ENCODE results near the gene RAB27A. TPM values are rescaled to one million over a fixed set of nuclear protein-coding genes. Genes with fewer than 3 reads are reported as not detected.
"Not testable (repeated sequence)": the region's sequence is repeated elsewhere in the genome, so short reads cannot be mapped to it uniquely, and the experiment has no call there.

RAB27A gene
- polyA plus RNA-seq, 1 donor (not counting 4 experiments of a cell fraction or from before 2014, with no cell fraction given) = 10.8 TPM

- Histone ChIP-seq H3K36me3 (ENCODE audit: control insufficient read depth in 2 of 2, extremely low read depth in 1 of 2, insufficient read depth in 2 of 2, low read length in 2 of 2) (no peaks in the 10 kb centered on the region), H3K4me2 (ENCODE audit: control insufficient read depth, extremely low read depth, insufficient read depth, low read depth, low read length) (peak overlapping the region; percentile 87), H3K4me3 (ENCODE audit: control insufficient read depth in 2 of 3, extremely low read depth in 1 of 3, insufficient read depth in 2 of 3, low read depth in 1 of 3, low read length in 3 of 3) (peak overlapping the region; percentile 88 to 98 (median 94)), H3K79me2 (ENCODE audit: control insufficient read depth, insufficient read depth, low read length) (peaks cover 28% of the 10 kb centered on the region), H3K27me3 (ENCODE audit: control insufficient read depth, extremely low read depth, insufficient read depth, low read length) (no peaks in the 10 kb centered on the region), H4K20me1 (ENCODE audit: control insufficient read depth, extremely low read depth, insufficient read depth, low read length) (no peaks in the 10 kb centered on the region), H2AFZ (ENCODE audit: control insufficient read depth, low read length) (peak overlapping the region; percentile 98), H3K9ac (ENCODE audit: control insufficient read depth, extremely low read depth, insufficient read depth, low read length) (peak overlapping the region; percentile 98), H3K9me1 (ENCODE audit: control insufficient read depth, extremely low read depth, insufficient read depth, low read length) (no peaks in the 10 kb centered on the region), H3K9me3 (ENCODE audit: control insufficient read depth, low read depth, low read length) (no peaks in the 10 kb centered on the region), H3K4me1 (ENCODE audit: control insufficient read depth, extremely low read depth, insufficient read depth, low read length) (peaks cover 8% of the 10 kb centered on the region), H3K27ac (ENCODE audit: control insufficient read depth, insufficient read depth, low read length) (peak overlapping the region; percentile 98)
- no peak for FAIRE-seq
- no peak for TF ChIP-seq CTCF (optimal IDR thresholded peaks at IDR 0.05 in 1 of 3, IDR thresholded peaks at IDR 0.05 in 1 of 3, conservative IDR thresholded peaks at IDR 0.05 in 1 of 3; ENCODE audit: extremely low read depth in 1 of 3, insufficient read depth in 2 of 3, low read length in 3 of 3)
- no peak for TF ChIP-seq EZH2 (IDR thresholded peaks at IDR 0.05; ENCODE audit: low read length)
- no peak for DNase-seq (ENCODE audit: low read depth, low spot score)
- dilution Hi-C loops (cut with MboI; ENCODE audit: extremely low pct_ligation_motif_present, low sequenced_read_pairs) = no loop called here
Observed at GRCh38 chr15:55319537-55320237, 30.1 kb upstream of the RAB27A start.

GRCh38 chr15:55318588-55319494 is 29.2 kb upstream of the RAB27A start, which contains the start of the genes PIGB and PIGBOS1:
PIGB (plus strand) TSS chr15:55319222; CDS start chr15:55319251, 29 bp downstream.
PIGBOS1 (minus strand) TSS chr15:55319123; CDS start chr15:55317792, 1,331 bp downstream.
- Histone ChIP-seq H3K4me3 (ENCODE audit: control insufficient read depth in 2 of 3, extremely low read depth in 1 of 3, insufficient read depth in 2 of 3, low read depth in 1 of 3, low read length in 3 of 3) (peak within 1 kb of the TSS; percentile 88 to 98 (median 94)), H4K20me1 (ENCODE audit: control insufficient read depth, extremely low read depth, insufficient read depth, low read length) (no peaks in the 10 kb centered on the region), H3K4me2 (ENCODE audit: control insufficient read depth, extremely low read depth, insufficient read depth, low read depth, low read length) (peak within 1 kb of the TSS; percentile 87), H3K9ac (ENCODE audit: control insufficient read depth, extremely low read depth, insufficient read depth, low read length) (peak within 1 kb of the TSS; percentile 98), H3K36me3 (ENCODE audit: control insufficient read depth in 2 of 2, extremely low read depth in 1 of 2, insufficient read depth in 2 of 2, low read length in 2 of 2) (no peaks in the 10 kb centered on the region), H3K9me3 (ENCODE audit: control insufficient read depth, low read depth, low read length) (no peaks in the 10 kb centered on the region), H3K9me1 (ENCODE audit: control insufficient read depth, extremely low read depth, insufficient read depth, low read length) (no peaks in the 10 kb centered on the region), H3K27me3 (ENCODE audit: control insufficient read depth, extremely low read depth, insufficient read depth, low read length) (no peaks in the 10 kb centered on the region), H3K79me2 (ENCODE audit: control insufficient read depth, insufficient read depth, low read length) (peaks cover 28% of the 10 kb centered on the region), H2AFZ (ENCODE audit: control insufficient read depth, low read length) (peak within 1 kb of the TSS; percentile 98), H3K4me1 (ENCODE audit: control insufficient read depth, extremely low read depth, insufficient read depth, low read length) (peaks cover 8% of the 10 kb centered on the region), H3K27ac (ENCODE audit: control insufficient read depth, insufficient read depth, low read length) (peak within 1 kb of the TSS; percentile 98)
- no peak for FAIRE-seq
- peak; percentile 9 for DNase-seq (ENCODE audit: low read depth, low spot score)
- no peak for TF ChIP-seq CTCF (optimal IDR thresholded peaks at IDR 0.05 in 1 of 3, IDR thresholded peaks at IDR 0.05 in 1 of 3, conservative IDR thresholded peaks at IDR 0.05 in 1 of 3; ENCODE audit: extremely low read depth in 1 of 3, insufficient read depth in 2 of 3, low read length in 3 of 3)
- no peak for TF ChIP-seq EZH2 (IDR thresholded peaks at IDR 0.05; ENCODE audit: low read length)
- dilution Hi-C loops (cut with MboI; ENCODE audit: extremely low pct_ligation_motif_present, low sequenced_read_pairs) = no loop called here

- dilution Hi-C loops (cut with MboI; ENCODE audit: extremely low pct_ligation_motif_present, low sequenced_read_pairs) = not testable (repeated sequence)
Observed at GRCh38 chr15:55302801-55303200, 13.2 kb upstream of the RAB27A start.

More at GRCh38 chr15:55302801-55303200, 13.2 kb upstream of the RAB27A start:
- not testable (repeated sequence) for H3K27ac ChIP-seq (ENCODE audit: control insufficient read depth, insufficient read depth, low read length); H3K9ac ChIP-seq (ENCODE audit: control insufficient read depth, extremely low read depth, insufficient read depth, low read length); FAIRE-seq; H3K9me1 ChIP-seq (ENCODE audit: control insufficient read depth, extremely low read depth, insufficient read depth, low read length); H3K36me3 ChIP-seq (ENCODE audit: control insufficient read depth in 2 of 2, extremely low read depth in 1 of 2, insufficient read depth in 2 of 2, low read length in 2 of 2); H3K4me2 ChIP-seq (ENCODE audit: control insufficient read depth, extremely low read depth, insufficient read depth, low read depth, low read length); H3K9me3 ChIP-seq (ENCODE audit: control insufficient read depth, low read depth, low read length); H3K27me3 ChIP-seq (ENCODE audit: control insufficient read depth, extremely low read depth, insufficient read depth, low read length); H3K79me2 ChIP-seq (ENCODE audit: control insufficient read depth, insufficient read depth, low read length); H4K20me1 ChIP-seq (ENCODE audit: control insufficient read depth, extremely low read depth, insufficient read depth, low read length); H3K4me3 ChIP-seq (ENCODE audit: control insufficient read depth in 2 of 3, extremely low read depth in 1 of 3, insufficient read depth in 2 of 3, low read depth in 1 of 3, low read length in 3 of 3); H2AFZ ChIP-seq (ENCODE audit: control insufficient read depth, low read length); H3K4me1 ChIP-seq (ENCODE audit: control insufficient read depth, extremely low read depth, insufficient read depth, low read length); DNase-seq (ENCODE audit: low read depth, low spot score)
